ENCODE results near the gene GLYAT.

GLYAT gene, protein sequence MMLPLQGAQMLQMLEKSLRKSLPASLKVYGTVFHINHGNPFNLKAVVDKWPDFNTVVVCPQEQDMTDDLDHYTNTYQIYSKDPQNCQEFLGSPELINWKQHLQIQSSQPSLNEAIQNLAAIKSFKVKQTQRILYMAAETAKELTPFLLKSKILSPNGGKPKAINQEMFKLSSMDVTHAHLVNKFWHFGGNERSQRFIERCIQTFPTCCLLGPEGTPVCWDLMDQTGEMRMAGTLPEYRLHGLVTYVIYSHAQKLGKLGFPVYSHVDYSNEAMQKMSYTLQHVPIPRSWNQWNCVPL

DNA sequence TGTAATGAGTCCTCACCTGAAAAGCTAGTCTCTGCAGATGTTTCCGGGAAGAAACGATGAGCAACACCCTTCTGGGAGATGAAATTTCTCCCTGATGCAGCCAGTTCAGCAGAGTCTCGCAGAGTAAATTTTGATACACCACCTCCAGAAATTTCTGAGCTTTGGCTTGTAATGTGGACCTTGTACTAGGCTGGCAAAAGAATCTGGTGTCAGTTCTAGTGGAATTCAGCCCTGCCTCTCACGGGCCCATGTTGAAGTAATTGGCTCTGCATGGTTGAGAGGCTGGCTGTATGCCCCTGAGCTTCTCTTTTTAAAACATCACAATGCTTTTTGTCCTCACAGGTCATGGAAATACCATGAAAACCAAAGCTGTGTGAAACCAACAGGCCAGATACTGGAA, at the start of gene GLYAT:
Gene GLYAT (minus strand): TSS at position 125 of the 400 bp plus-strand sequence. CDS start 7,447 bp downstream, outside the sequence.
- no peaks in the 10 kb centered on the region for H3K36me3 Mint-ChIP-seq (ENCODE audit: low read depth)
- no peaks in the 10 kb centered on the region for H3K9me3 Mint-ChIP-seq
- H3K4me3 Mint-ChIP-seq = no peak within 1 kb of the TSS
- H3K4me1 Mint-ChIP-seq (ENCODE audit: low read depth) = peaks cover 23% of the 10 kb centered on the region
- H3K27ac Mint-ChIP-seq = no peak within 1 kb of the TSS
- no peak for DNase-seq
- no peaks in the 10 kb centered on the region for H3K27me3 Mint-ChIP-seq

DNA sequence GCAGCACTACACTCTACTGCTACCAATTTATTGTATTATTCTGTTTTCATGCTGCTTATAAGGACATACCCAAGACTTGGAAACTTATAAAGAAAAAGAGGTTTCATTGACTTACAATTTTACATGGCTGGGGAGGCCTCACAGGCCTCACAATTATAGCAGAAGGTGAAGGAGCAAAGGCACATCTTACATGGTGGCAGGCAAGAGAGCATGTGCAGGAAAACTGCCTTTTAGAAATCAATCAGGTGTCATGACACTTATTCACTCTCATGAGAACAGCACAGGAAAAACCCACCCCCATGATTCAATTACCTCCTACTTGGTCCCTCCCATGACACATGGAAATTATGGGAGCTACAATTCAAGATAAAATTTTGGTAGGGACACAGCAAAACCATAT, 49.6 kb upstream of the GLYAT start:
- Mint-ChIP-seq H3K27ac (no peak overlapping the region), H3K9me3 (peaks cover 7% of the 10 kb centered on the region), H3K4me1 (ENCODE audit: low read depth) (peaks cover 1% of the 10 kb centered on the region), H3K27me3 (no peaks in the 10 kb centered on the region), H3K36me3 (ENCODE audit: low read depth) (no peaks in the 10 kb centered on the region), H3K4me3 (no peak overlapping the region)
- no peak for DNase-seq

DNA sequence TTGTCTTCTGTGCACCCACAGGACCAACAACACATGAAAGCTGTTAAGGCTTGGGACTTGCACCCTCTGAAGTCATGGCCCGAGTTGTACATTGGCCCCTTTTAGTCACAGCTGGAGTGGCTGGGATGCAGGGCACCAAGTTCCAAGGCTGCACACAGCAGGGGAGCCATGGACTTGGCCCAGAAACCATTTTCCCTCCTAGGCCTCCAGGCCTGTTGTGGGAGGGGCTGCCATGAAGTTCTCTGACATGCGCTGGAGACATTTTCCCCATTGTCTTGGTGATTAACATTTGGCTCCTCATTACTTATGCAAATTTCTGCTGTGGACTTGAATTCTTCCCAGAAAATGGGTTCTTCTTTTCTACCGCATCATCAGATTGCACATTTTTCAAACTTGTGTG, 48.8 kb upstream of the GLYAT start:
- no peak overlapping the region for H3K4me3 Mint-ChIP-seq
- peaks cover 7% of the 10 kb centered on the region for H3K9me3 Mint-ChIP-seq
- no peak for DNase-seq
- H3K4me1 Mint-ChIP-seq (ENCODE audit: low read depth) = peaks cover 4% of the 10 kb centered on the region
- H3K36me3 Mint-ChIP-seq (ENCODE audit: low read depth) = no peaks in the 10 kb centered on the region
- H3K27ac Mint-ChIP-seq = no peak overlapping the region
- H3K27me3 Mint-ChIP-seq = peaks cover 3% of the 10 kb centered on the region

DNA sequence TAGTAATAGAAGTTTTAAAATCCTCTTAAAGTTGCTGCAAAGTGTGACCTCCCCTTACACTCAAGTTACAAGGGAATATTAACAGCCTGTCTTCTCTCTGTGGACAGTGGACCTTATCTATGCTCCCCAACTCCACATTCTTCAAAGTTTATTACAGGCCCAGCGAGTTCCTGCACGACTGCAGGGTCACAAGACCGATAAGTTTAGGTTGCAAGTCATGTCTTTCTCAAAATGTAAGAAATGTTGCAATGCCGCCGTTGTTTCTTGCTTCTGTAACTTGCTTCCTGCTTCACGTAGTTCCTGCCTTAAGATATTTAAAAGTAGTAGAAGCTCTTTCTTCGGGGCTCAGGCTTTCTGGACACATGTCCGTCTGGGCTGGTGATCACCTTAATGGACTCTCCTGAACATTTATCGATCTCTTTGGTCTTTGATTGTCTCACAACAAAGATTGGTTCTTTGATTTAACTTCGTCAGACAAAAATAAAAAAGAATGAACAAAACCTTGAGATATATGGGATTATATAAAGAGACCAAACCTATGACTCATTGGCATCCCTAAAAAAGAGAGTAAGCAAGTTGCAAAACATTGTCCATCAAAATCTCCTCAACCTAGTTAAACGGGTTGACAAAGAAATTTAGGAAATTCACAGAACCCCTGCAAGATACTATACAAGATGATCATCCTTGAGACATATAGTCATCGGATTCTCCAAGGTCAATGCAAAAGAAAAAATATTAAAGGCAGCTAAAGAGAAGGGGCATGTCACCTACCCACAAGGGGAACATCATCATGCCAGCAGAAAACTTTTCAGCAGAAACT, 45.4 kb upstream of the GLYAT start:
- Mint-ChIP-seq H3K4me3 (no peak overlapping the region), H3K27me3 (peaks cover 14% of the 10 kb centered on the region), H3K9me3 (peaks cover 7% of the 10 kb centered on the region), H3K4me1 (ENCODE audit: low read depth) (peaks cover 7% of the 10 kb centered on the region), H3K36me3 (ENCODE audit: low read depth) (no peaks in the 10 kb centered on the region), H3K27ac (no peak overlapping the region)
- no peak for DNase-seq

DNA sequence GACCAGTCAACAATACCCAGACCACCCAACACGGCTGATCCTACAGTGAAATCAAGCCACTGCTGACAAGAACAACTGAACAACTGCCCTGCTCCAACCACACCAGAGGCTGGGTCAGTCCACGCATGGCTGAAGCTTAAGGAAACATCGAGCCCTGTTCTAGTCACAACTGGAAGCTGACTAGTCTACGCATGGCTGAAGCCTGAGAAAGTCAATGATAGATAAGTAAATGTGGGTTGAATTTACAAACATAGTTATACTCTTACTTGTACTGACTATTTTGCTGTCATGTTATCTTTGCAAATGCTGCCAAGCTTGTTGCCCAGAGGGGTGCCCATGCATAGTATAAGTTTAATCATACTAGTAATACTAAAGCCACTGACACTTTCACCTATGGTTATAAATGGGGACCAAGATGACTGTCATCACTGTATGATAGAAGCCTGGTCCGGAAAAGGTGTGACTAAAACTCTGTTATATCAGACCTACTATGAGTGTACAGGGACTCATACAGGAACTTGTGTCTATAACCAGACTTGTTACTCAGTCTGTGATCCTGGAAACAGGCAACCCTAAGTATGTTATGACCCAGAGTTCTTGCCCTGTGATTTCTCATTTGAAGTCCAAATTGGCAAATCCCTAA, 43.4 kb upstream of the GLYAT start:
- no peaks in the 10 kb centered on the region for H3K36me3 Mint-ChIP-seq (ENCODE audit: low read depth)
- H3K27ac Mint-ChIP-seq = no peak overlapping the region
- H3K4me3 Mint-ChIP-seq = no peak overlapping the region
- peaks cover 14% of the 10 kb centered on the region for H3K4me1 Mint-ChIP-seq (ENCODE audit: low read depth)
- peaks cover 24% of the 10 kb centered on the region for H3K27me3 Mint-ChIP-seq
- no peaks in the 10 kb centered on the region for H3K9me3 Mint-ChIP-seq
- no peak for DNase-seq

DNA sequence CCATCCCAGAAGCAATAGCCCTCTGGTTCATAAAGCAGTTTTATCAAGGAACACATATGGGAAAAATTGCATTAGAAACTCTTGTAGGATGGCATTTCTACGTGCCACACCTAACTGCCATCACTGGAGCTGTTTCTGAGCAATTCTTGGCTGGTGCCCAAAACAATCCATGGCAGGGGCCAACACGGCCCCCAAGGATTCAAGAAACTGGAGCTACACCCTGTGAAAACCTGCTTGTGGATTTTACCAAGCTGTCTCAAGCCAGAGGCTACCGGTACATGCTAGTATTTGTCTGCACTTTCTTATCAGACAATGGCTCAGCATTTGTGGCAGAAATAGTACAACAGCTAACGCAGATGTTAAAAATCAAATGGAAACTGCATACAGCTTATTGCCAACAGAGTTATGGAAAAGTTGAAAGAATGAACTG, 42.4 kb upstream of the GLYAT start:
- DNase-seq = no peak
- Mint-ChIP-seq H3K9me3 (no peaks in the 10 kb centered on the region), H3K27me3 (peaks cover 28% of the 10 kb centered on the region), H3K27ac (no peak overlapping the region), H3K4me3 (no peak overlapping the region), H3K36me3 (ENCODE audit: low read depth) (no peaks in the 10 kb centered on the region), H3K4me1 (ENCODE audit: low read depth) (peaks cover 14% of the 10 kb centered on the region)

DNA sequence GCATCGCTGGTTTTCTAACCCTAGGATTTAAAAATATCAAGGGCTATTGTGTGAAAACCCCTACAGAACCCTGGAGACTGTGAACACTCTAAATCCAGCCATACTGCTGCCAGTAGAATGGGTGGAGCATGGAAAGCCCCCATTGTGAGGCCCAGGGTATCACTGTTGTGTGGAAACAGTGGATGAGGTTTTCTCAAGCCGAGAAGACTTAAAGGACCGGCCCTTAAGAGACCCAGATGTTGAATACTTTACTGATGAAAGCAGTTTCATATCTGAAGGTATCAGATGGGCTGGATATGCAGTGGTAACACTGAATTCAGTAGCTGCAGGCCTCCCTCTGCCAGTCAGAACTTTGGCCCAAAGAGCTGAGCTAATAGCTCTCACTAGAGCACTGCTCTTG, 41.6 kb upstream of the GLYAT start:
- DNase-seq = no peak
- no peak overlapping the region for H3K4me3 Mint-ChIP-seq
- H3K36me3 Mint-ChIP-seq (ENCODE audit: low read depth) = no peaks in the 10 kb centered on the region
- H3K9me3 Mint-ChIP-seq = no peaks in the 10 kb centered on the region
- peaks cover 13% of the 10 kb centered on the region for H3K4me1 Mint-ChIP-seq (ENCODE audit: low read depth)
- peaks cover 28% of the 10 kb centered on the region for H3K27me3 Mint-ChIP-seq
- no peak overlapping the region for H3K27ac Mint-ChIP-seq

DNA sequence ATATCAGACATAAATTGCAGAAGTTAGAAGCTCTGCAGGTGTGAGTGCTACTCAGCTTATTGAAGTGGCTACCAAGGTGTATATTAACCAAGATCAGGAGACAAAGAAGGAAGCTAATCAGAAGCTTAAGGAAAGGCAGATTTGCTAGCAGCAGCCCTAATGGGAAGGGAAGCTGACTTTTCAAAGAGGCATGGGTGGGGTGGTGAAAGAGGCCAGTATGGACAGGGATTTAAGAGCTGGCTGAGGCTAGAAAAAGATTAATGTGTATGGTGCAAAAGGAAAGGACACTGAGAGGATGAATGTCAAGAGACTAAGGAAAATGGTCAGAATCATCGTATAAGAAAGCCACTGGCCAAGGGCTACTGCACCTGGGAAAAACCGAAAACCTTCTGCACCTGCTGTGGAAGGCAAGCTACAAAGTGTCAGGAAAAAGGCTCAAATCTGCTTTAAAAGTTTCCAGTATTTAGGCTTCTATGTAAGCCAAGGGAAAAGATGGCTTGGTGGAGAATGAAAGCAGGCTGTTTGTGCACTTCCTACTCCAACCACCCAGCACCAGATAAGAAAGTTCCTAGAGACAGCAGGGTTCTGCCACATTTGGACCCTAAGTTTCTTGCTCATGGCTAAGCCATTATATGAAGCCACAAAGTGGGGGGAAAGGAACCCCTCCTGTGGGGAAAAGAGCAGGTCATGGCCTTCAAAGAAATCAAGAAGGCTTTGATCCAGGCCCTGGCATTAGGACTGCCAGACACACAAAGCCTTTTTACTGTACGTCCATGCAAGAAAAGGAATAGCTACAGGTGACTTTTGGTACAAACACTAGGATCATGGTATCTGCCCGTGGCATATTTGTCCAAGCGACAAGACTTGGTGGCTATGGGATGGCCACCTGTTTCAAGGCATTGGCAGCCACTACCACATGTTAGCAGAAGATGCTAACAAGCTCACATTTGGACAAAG, 40.9 kb upstream of the GLYAT start:
- no peak overlapping the region for H3K27ac Mint-ChIP-seq
- H3K4me3 Mint-ChIP-seq = no peak overlapping the region
- no peaks in the 10 kb centered on the region for H3K36me3 Mint-ChIP-seq (ENCODE audit: low read depth)
- H3K9me3 Mint-ChIP-seq = no peaks in the 10 kb centered on the region
- DNase-seq = no peak
- H3K27me3 Mint-ChIP-seq = peaks cover 28% of the 10 kb centered on the region
- H3K4me1 Mint-ChIP-seq (ENCODE audit: low read depth) = peaks cover 13% of the 10 kb centered on the region

DNA sequence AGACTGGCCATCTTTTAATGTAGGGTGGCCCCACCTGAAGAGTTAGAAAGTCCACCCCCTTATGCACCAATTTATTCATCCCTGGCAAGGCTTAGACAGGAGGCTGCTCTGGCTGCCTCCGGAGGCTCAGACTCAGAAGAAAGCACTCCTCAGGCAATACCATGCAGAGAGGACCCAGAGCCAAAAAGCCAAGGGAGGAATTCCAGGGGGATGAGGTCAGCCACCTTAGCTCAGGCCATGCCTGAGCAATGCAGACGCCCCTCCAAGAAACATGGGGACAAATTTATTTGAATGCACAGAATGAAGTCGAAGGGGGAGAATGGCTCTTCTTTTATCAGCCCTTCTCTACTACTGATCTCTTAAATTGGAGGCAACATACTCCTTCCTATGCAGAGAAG, 39.7 kb upstream of the GLYAT start:
- Mint-ChIP-seq H3K27me3 (peaks cover 28% of the 10 kb centered on the region), H3K4me1 (ENCODE audit: low read depth) (peaks cover 13% of the 10 kb centered on the region), H3K36me3 (ENCODE audit: low read depth) (no peaks in the 10 kb centered on the region), H3K27ac (no peak overlapping the region), H3K4me3 (no peak overlapping the region), H3K9me3 (no peaks in the 10 kb centered on the region)
- no peak for DNase-seq

DNA sequence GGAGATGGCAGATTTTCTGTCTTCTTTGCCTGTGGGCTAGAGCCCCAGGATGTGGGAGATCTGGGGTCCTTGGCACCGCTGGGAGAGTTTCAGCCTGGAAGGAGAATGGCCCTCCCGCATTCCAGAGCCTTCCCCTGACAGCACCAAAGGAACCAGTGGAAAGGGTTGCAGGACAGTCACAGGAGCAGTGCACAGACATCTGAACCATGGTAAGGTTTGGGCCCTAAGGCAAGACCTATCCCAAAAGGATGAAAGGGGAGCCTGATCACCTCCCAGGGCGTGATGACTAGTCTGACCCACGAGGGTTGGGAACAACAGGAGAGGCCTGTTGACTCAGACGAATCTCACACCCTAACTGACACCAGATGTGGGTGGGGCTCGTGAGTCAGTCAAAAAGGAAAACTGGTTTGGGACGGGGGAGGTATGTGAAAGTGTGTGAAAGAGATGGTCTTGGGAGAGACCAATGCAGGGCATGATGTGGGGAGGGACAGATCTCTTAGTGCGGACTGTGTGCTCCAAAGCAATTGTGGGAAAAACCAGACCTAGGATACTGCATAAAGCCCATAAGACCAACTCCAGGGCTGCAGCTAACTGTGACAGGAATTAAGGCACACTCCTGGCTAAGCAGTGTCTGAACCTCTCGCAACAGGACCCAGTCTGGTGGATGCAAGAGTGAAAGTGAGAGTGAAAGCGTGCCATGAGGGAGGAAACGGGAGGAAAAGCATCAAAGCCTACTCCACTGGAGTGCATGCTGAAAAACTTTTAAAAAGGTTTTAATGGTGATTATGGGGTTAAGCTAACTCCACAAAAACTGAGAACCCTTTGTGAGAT, 39.1 kb upstream of the GLYAT start:
- Mint-ChIP-seq H3K27me3 (peaks cover 29% of the 10 kb centered on the region), H3K4me3 (no peak overlapping the region), H3K9me3 (no peaks in the 10 kb centered on the region), H3K4me1 (ENCODE audit: low read depth) (peaks cover 12% of the 10 kb centered on the region), H3K36me3 (ENCODE audit: low read depth) (no peaks in the 10 kb centered on the region), H3K27ac (no peak overlapping the region)
- DNase-seq = no peak

DNA sequence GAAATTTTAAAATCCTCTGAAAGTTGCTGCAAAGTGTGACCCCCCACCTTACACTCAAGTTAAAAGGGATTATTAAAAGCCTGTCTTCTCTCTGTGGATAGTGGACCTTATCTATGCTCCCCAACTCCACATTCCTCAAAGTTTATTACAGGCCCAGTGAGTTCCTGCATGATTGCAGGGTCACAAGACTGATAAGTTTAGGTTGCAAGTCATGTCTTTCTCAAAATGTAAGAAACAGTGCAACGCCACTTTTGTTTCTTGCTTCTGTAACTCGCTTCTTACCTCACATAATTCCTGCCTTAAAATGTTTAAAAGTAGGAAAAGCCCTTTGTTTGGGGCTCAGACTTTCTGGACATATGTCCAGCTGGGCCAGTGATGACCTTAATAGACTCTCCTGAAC, 38.4 kb upstream of the GLYAT start:
- H3K4me3 Mint-ChIP-seq = no peak overlapping the region
- no peak overlapping the region for H3K27ac Mint-ChIP-seq
- H3K4me1 Mint-ChIP-seq (ENCODE audit: low read depth) = peaks cover 8% of the 10 kb centered on the region
- no peak for DNase-seq
- no peaks in the 10 kb centered on the region for H3K36me3 Mint-ChIP-seq (ENCODE audit: low read depth)
- no peaks in the 10 kb centered on the region for H3K9me3 Mint-ChIP-seq
- H3K27me3 Mint-ChIP-seq = peaks cover 27% of the 10 kb centered on the region

DNA sequence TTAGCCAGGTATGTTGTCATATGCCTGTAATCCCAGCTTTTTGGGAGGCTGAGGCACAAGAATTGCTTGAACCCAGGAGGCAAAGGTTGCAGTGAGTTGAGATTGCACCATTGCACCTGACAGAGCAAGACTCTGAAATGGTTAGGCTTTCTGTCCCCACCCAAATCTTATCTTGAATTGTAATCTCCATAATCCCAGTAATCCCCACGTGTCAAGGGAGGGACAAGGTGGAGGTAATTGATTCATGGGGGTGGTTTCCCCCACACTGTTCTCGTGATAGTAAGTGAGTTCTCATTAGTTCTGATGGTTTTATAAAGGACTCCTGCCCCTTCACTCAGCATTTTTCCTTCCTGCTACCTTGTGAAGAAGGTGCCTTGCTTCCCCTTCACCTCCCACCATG, 37.6 kb upstream of the GLYAT start:
- no peak overlapping the region for H3K27ac Mint-ChIP-seq
- H3K27me3 Mint-ChIP-seq = peaks cover 30% of the 10 kb centered on the region
- no peak for DNase-seq
- no peak overlapping the region for H3K4me3 Mint-ChIP-seq
- H3K4me1 Mint-ChIP-seq (ENCODE audit: low read depth) = peaks cover 6% of the 10 kb centered on the region
- no peaks in the 10 kb centered on the region for H3K9me3 Mint-ChIP-seq
- H3K36me3 Mint-ChIP-seq (ENCODE audit: low read depth) = no peaks in the 10 kb centered on the region

DNA sequence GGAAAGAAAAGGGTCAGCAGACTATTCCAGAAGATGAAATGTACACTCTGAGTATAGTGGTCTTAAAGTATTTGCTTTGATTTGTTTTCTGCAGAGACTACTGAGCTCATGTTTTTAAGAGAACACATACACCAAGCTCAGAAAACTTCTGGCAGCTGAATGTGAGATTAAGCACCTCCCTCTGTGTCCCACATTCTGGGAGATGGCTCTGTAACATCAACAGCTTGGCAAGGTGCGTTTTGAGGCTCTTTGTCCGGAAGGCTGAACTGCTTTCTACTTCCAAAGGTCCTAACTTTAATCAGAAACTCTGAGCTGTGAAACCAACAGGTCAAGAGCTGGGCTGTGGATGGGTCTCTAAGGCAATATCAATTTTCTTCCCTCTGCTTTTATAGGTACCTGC, 36.4 kb upstream of the GLYAT start:
- Mint-ChIP-seq H3K4me1 (ENCODE audit: low read depth) (peaks cover 6% of the 10 kb centered on the region), H3K36me3 (ENCODE audit: low read depth) (no peaks in the 10 kb centered on the region), H3K27me3 (peaks cover 31% of the 10 kb centered on the region), H3K4me3 (no peak overlapping the region), H3K27ac (no peak overlapping the region), H3K9me3 (no peaks in the 10 kb centered on the region)
- DNase-seq = no peak

Measured in activated T-cell treated with anti-CD3 and anti-CD28 coated beads, Interleukin-2, amount 50 U/mL, for 24 hours (primary cell).